Measurements from ENCODE around the gene ANTKMT.

DNA sequence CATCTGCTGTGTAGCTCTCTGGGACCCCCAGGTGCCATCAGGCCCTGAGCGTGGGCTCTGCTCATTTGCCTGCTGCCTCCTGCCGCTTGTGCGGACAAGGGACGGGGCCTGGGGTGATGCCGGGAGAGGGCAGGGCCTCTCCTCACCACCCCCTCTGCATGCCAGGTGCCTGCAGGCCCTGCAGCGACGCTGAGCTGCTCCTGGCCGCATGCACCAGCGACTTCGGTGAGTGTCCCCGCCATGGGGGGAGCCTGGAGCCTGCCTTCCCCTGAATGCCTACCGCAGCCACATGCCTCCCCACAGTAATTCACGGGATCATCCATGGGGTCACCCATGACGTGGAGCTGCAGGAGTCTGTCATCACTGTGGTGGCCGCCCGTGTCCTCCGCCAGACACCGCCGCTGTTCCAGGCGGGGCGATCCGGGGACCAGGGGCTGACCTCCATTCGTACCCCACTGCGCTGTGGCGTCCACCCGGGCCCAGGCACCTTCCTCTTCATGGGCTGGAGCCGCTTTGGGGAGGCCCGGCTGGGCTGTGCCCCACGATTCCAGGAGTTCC is 4.1 kb upstream of the ANTKMT start:
- TF ChIP-seq POLR2A (IDR thresholded peaks at IDR 0.05; ENCODE audit: low read depth, low read length) (no peak), TAF1 (IDR thresholded peaks at IDR 0.05; ENCODE audit: borderline replicate concordance, low read depth, low read length) (no peak)

Data from GM12892 (cell line).